Prostate gland (tissue), 2 donors: ENCODE results near the gene TEDC2. TPM values are rescaled to one million over a fixed set of nuclear protein-coding genes. Genes with fewer than 3 reads are reported as not detected.

Source experiments
- DNase-seq: peaks from one replicate; pipeline ENCODE4 v3.0.0-alpha.2; 2019; ENCODE audit warnings: low spot score
- H3K27ac ChIP-seq, 2 donors: fragments of 200-600 bp; sonication (generic); 2 replicates each; pipeline ENCODE4 v1.5.1; 2017 to 2019
- H3K27me3 ChIP-seq: fragments of 200-600 bp; sonication (generic); replicated peaks from 2 replicates; pipeline ENCODE4 v1.5.1; 2019; ENCODE audit not compliant: insufficient read depth
- H3K36me3 ChIP-seq, 2 donors: fragments of 200-600 bp; sonication (generic); 1 replicate in 1 of 2; 2 replicates in 1 of 2; pipeline versions ENCODE4 v1.5.1 to v1.8.1; 2017 to 2019
- H3K4me1 ChIP-seq: fragments of 200-600 bp; sonication (generic); replicated peaks from 2 replicates; pipeline ENCODE4 v1.5.1; 2019
- H3K4me3 ChIP-seq, 2 donors: fragments of 200-600 bp; sonication (generic); 2 replicates each; pipeline ENCODE4 v1.5.1; 2017 to 2019
- H3K9me3 ChIP-seq: fragments of 200-600 bp; sonication (generic); 2 replicates; pipeline ENCODE4 v1.5.1; 2017
- CTCF ChIP-seq, 4 experiments: fragments of 200-600 bp in 2 of 4; fragments of 450-650 bp in 2 of 4; sonication (generic) in 2 of 4; IDR thresholded peaks; 1 replicate in 3 of 4; 2 replicates in 1 of 4; pipeline ENCODE4 v1.5.1; 2016 to 2019; ENCODE audit warnings: antibody characterized with exemption in 4 of 4, mild to moderate bottlenecking in 2 of 4, moderate library complexity in 2 of 4
- POLR2A ChIP-seq: fragments of 450-650 bp; IDR thresholded peaks from one replicate; pipeline ENCODE4 v1.6.1; 2016; ENCODE audit warnings: antibody characterized with exemption, mild to moderate bottlenecking
- POLR2AphosphoS5 ChIP-seq: sonication (generic); formaldehyde crosslinking; IDR thresholded peaks from one replicate; pipeline ENCODE4 v1.6.1; 2017; ENCODE audit warnings: antibody characterized with exemption
- WGBS: methylation state at CpG from one replicate; pipeline ENCODE4 v1.1.5; 2018; 5-methylcytosine and 5-hydroxymethylcytosine counted together
- intact Hi-C: fragments of 100-400 bp; cut with DNase I; formaldehyde crosslinking; loops from one replicate; pipeline ENCODE4 v1.14.2; 2022
- total RNA-seq, 2 donors: library from RNA; depleted of rRNA; stranded (reverse); fragments of >200 nt; gene quantifications; one replicate each; pipeline ENCODE4 v1.1.0, GENCODE V29; 2016

Gene TEDC2
- total RNA-seq, 2 donors from 2014 or later = 3.0 to 12.1 TPM

GRCh38 chr16:2481676-2482075 lies 21.8 kb downstream of the TEDC2 start:
- no peaks in the 10 kb centered on the region for H3K36me3 ChIP-seq
- H3K4me1 ChIP-seq = no peaks in the 10 kb centered on the region
- 76% methylated on average over 7 of the region's 7 CpGs for WGBS
- H3K27ac ChIP-seq = no peak overlapping the region
- TF ChIP-seq CTCF (IDR thresholded peaks at IDR 0.05) (no peak), POLR2A (no peak), POLR2AphosphoS5 (no peak)
- no peaks in the 10 kb centered on the region for H3K9me3 ChIP-seq
- intact Hi-C loops = no loop called here
- DNase-seq = no peak
- H3K27me3 ChIP-seq = no peaks in the 10 kb centered on the region
- H3K4me3 ChIP-seq = no peak overlapping the region

GRCh38 chr16:2482249-2482648 lies 22.3 kb downstream of the TEDC2 start:
- Histone ChIP-seq H3K9me3 (no peaks in the 10 kb centered on the region), H3K36me3 (no peaks in the 10 kb centered on the region), H3K4me1 (peaks cover 2% of the 10 kb centered on the region), H3K4me3 (no peak overlapping the region), H3K27ac (peak overlapping the region; percentile 65 to 69), H3K27me3 (no peaks in the 10 kb centered on the region)
- no peak for DNase-seq
- TF ChIP-seq CTCF (IDR thresholded peaks at IDR 0.05) (no peak), POLR2A (no peak), POLR2AphosphoS5 (no peak)
- intact Hi-C loops = no loop called here
- 74% methylated on average over 13 of the region's 13 CpGs for WGBS

DNA sequence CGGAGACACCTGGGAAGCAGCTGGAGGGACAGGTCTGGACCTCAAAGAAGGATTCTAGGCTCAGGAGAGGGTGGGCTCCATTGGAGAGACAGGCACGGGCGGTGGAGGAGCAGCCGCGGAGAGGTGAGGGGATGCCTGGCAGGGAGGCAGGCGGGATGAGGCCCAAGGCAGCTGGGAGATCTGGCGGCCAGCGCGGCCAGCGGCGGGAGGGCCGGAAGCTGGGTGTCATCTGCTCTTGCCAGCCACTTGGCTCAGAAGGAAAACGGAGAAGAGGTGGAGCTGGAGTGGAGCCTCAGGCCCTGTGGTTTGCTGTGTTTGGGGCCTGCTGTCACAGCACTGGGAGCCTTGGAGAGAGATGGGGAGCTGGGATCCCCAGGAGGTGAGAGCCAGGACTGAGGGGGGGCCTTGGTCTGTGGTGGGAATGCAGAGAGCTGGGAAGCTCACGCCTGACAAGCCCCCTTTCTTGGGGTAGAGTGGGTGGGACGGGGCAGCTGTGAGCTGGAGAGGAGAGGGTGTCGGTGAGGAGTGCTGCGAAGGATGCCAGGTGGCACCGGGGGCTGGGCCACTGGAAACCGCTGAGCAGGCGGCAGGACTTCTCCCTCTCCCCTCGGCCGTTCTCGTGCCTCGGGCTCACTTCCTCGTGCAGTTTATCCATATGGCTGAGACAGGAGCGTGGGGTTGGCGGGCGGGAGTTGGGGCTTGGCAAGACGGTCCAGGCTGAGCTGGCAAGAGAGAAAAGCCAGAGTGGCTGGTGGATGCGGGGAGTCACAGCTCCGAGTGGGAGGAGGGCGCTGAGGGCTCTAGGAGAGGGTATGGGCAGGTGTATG lies 23.0 kb downstream of the TEDC2 start:
- peak overlapping the region in 1 of 2 donors; percentile 1 for H3K4me3 ChIP-seq
- peak overlapping the region; percentile 65 to 69 for H3K27ac ChIP-seq
- 14% methylated on average over 32 of the region's 32 CpGs for WGBS
- H3K27me3 ChIP-seq = no peaks in the 10 kb centered on the region
- intact Hi-C loops = no loop called here
- no peaks in the 10 kb centered on the region for H3K9me3 ChIP-seq
- H3K4me1 ChIP-seq = peaks cover 2% of the 10 kb centered on the region
- TF ChIP-seq POLR2AphosphoS5 = peak; percentile 57
- TF ChIP-seq CTCF (IDR thresholded peaks at IDR 0.05) = no peak
- DNase-seq = peak; percentile 66
- H3K36me3 ChIP-seq = no peaks in the 10 kb centered on the region

GRCh38 chr16:2483939-2484897 lies 24.3 kb downstream of the TEDC2 start:
- 75% methylated on average over 16 of the region's 16 CpGs for WGBS
- no peak for DNase-seq
- no peak overlapping the region for H3K27ac ChIP-seq
- no peaks in the 10 kb centered on the region for H3K27me3 ChIP-seq
- TF ChIP-seq CTCF (IDR thresholded peaks at IDR 0.05) (no peak), POLR2A (no peak), POLR2AphosphoS5 (no peak)
- H3K4me3 ChIP-seq = no peak overlapping the region
- H3K36me3 ChIP-seq = no peaks in the 10 kb centered on the region
- H3K9me3 ChIP-seq = no peaks in the 10 kb centered on the region
- intact Hi-C loops = no loop called here
- H3K4me1 ChIP-seq = peaks cover 2% of the 10 kb centered on the region
